H1 (cell line): ENCODE results near the gene SPDYE6. TPM values are rescaled to one million over a fixed set of nuclear protein-coding genes. Genes with fewer than 3 reads are reported as not detected.

ENCODE experiments used
- CTCF ChIA-PET: fragments of 300-600 bp; sonication (Branson Sonifier 250); formaldehyde crosslinking; loops from one replicate; lab custom pipeline; 2021; ENCODE audit not compliant: partially characterized antibody; lab: Charles Lee
- POLR2A ChIA-PET: fragments of 300-600 bp; sonication (Branson Sonifier 250); formaldehyde crosslinking; loops from one replicate; lab custom pipeline; 2021; ENCODE audit warnings: inconsistent platforms; ENCODE audit not compliant: partially characterized antibody; lab: Charles Lee
- DNase-seq, 2 experiments: peaks; one replicate each; pipeline versions ENCODE4 v3.0.0 to v3.0.0-alpha.2; 2010 to 2022; ENCODE audit warnings: low spot score in 2 of 2, low read depth in 1 of 2, mixed read lengths in 1 of 2
- FAIRE-seq: peaks from 2 replicates; lab custom pipeline; 2011; peaks lifted over from hg19 to GRCh38; lab: Jason Lieb, UNC
- H2AFZ ChIP-seq: 2 replicates; pipeline ENCODE4 v1.8.1; 2012; ENCODE audit warnings: low read length, inconsistent platforms
- H2AK5ac ChIP-seq: 2 replicates; pipeline ENCODE4 v1.6.1; 2013; ENCODE audit warnings: low read depth, low read length
- H2BK120ac ChIP-seq: replicated peaks from 2 replicates; pipeline ENCODE3; 2013; ENCODE audit warnings: low read depth, low read length, inconsistent platforms
- H2BK12ac ChIP-seq: 2 replicates; pipeline ENCODE4 v1.6.1; 2013; ENCODE audit warnings: low read depth, low read length
- H2BK15ac ChIP-seq: 2 replicates; pipeline ENCODE4 v1.6.1; 2013; ENCODE audit warnings: low read length
- H2BK20ac ChIP-seq: 2 replicates; pipeline ENCODE4 v1.6.1; 2013; ENCODE audit warnings: low read length
- H2BK5ac ChIP-seq: 2 replicates; pipeline ENCODE4 v1.6.1; 2013; ENCODE audit warnings: low read depth, low read length
- H3K14ac ChIP-seq: 2 replicates; pipeline ENCODE4 v1.6.1; 2013; ENCODE audit warnings: inconsistent platforms; ENCODE audit not compliant: insufficient read length
- H3K18ac ChIP-seq: 2 replicates; pipeline ENCODE4 v1.6.1; 2013; ENCODE audit warnings: low read length; ENCODE audit errors: extremely low read depth
- H3K23ac ChIP-seq: 2 replicates; pipeline ENCODE4 v1.6.1; 2013; ENCODE audit warnings: inconsistent platforms; ENCODE audit not compliant: insufficient read length
- H3K23me2 ChIP-seq: 2 replicates; pipeline ENCODE4 v1.6.1; 2013; ENCODE audit warnings: low read depth, low read length
- H3K27ac ChIP-seq: 2 replicates; pipeline ENCODE4 v1.6.1; 2011; ENCODE audit warnings: low read depth, low read length, inconsistent platforms
- H3K27me3 ChIP-seq, 4 experiments: replicated peaks in 1 of 4; 1 replicate in 1 of 4; 2 replicates in 3 of 4; pipeline versions ENCODE4 v1.6.1 to v1.8.1; 2011 to 2013; ENCODE audit warnings: low read length in 3 of 4, mild to moderate bottlenecking in 3 of 4, inconsistent platforms in 2 of 4, mixed read lengths in 2 of 4, moderate library complexity in 1 of 4; ENCODE audit not compliant: control insufficient read depth in 3 of 4, insufficient read depth in 3 of 4; ENCODE audit errors: extremely low read depth in 1 of 4
- H3K36me3 ChIP-seq, 4 experiments: 2 replicates each; pipeline versions ENCODE4 v1.6.1 to v1.8.1; 2011 to 2013; ENCODE audit warnings: mild to moderate bottlenecking in 4 of 4, low read length in 3 of 4, moderate library complexity in 2 of 4, control low read depth in 1 of 4, inconsistent platforms in 1 of 4; ENCODE audit not compliant: insufficient read depth in 4 of 4, control insufficient read depth in 2 of 4
- H3K4ac ChIP-seq: replicated peaks from 2 replicates; pipeline ENCODE3; 2013; ENCODE audit warnings: low read length, low read depth, mixed read lengths, inconsistent platforms; ENCODE audit not compliant: insufficient read length
- H3K4me1 ChIP-seq, 4 experiments: replicated peaks in 1 of 4; 1 replicate in 1 of 4; 2 replicates in 3 of 4; pipeline versions ENCODE4 v1.6.1 to v1.8.1; 2011 to 2013; ENCODE audit warnings: low read length in 3 of 4, inconsistent platforms in 2 of 4, mixed read lengths in 1 of 4; ENCODE audit not compliant: insufficient read depth in 4 of 4, control insufficient read depth in 3 of 4
- H3K4me2 ChIP-seq, 2 experiments: 2 replicates each; pipeline versions ENCODE4 v1.6.1 to v1.8.1; 2011 to 2013; ENCODE audit warnings: low read depth in 2 of 2, low read length in 2 of 2, control low read depth in 1 of 2, inconsistent platforms in 1 of 2, mild to moderate bottlenecking in 1 of 2; ENCODE audit not compliant: insufficient read depth in 1 of 2
- H3K4me3 ChIP-seq, 4 experiments: fragments of 200-600, 300-600 bp in 1 of 4; sonication (generic), shearing (Covaris generic), sonication (Bioruptor Twin) in 1 of 4; 2 replicates each; pipeline versions ENCODE4 v1.5.1 to v1.8.1; 2011 to 2016; ENCODE audit warnings: low read length in 4 of 4, low read depth in 3 of 4, control low read depth in 2 of 4, inconsistent platforms in 2 of 4, mild to moderate bottlenecking in 2 of 4, mixed read lengths in 1 of 4, moderate library complexity in 1 of 4; ENCODE audit not compliant: insufficient read depth in 2 of 4; ENCODE audit errors: extremely low read depth in 1 of 4
- H3K56ac ChIP-seq: replicated peaks from 2 replicates; pipeline ENCODE3; 2013; ENCODE audit warnings: low read depth, mild to moderate bottlenecking, mixed read lengths, low read length, inconsistent platforms; ENCODE audit not compliant: insufficient read length
- H3K79me1 ChIP-seq: 2 replicates; pipeline ENCODE4 v1.6.1; 2013; ENCODE audit warnings: low read depth, low read length, control low read depth
- H3K79me2 ChIP-seq, 2 experiments: 2 replicates each; pipeline versions ENCODE4 v1.6.1 to v1.8.1; 2012 to 2013; ENCODE audit warnings: low read length in 2 of 2, mild to moderate bottlenecking in 2 of 2, inconsistent platforms in 1 of 2; ENCODE audit not compliant: insufficient read depth in 2 of 2, control insufficient read depth in 1 of 2
- H3K9ac ChIP-seq, 4 experiments: replicated peaks in 1 of 4; 1 replicate in 1 of 4; 2 replicates in 3 of 4; pipeline versions ENCODE4 v1.6.1 to v1.8.1; 2011 to 2013; ENCODE audit warnings: low read depth in 3 of 4, low read length in 3 of 4, control low read depth in 2 of 4, mild to moderate bottlenecking in 2 of 4, moderate library complexity in 2 of 4, inconsistent platforms in 1 of 4; ENCODE audit errors: extremely low read depth in 1 of 4
- H3K9me3 ChIP-seq, 2 experiments: 2 replicates each; pipeline versions ENCODE4 v1.6.1 to v1.8.1; 2012 to 2013; ENCODE audit warnings: mild to moderate bottlenecking in 2 of 2, moderate library complexity in 2 of 2, control low read depth in 1 of 2, inconsistent platforms in 1 of 2, low read depth in 1 of 2, low read length in 1 of 2, mixed read lengths in 1 of 2; ENCODE audit not compliant: insufficient read depth in 2 of 2
- H4K20me1 ChIP-seq, 2 experiments: replicated peaks in 1 of 2; 2 replicates each; pipeline versions ENCODE3 to v1.8.1; 2011 to 2013; ENCODE audit warnings: inconsistent platforms in 2 of 2, low read length in 2 of 2, mild to moderate bottlenecking in 1 of 2; ENCODE audit not compliant: insufficient read depth in 2 of 2, control insufficient read depth in 1 of 2
- H4K5ac ChIP-seq: 2 replicates; pipeline ENCODE4 v1.6.1; 2013; ENCODE audit warnings: low read length, low read depth, mixed read lengths, inconsistent platforms; ENCODE audit not compliant: insufficient read length
- H4K8ac ChIP-seq: 2 replicates; pipeline ENCODE4 v1.8.0; 2013; ENCODE audit warnings: mild to moderate bottlenecking, moderate library complexity, low read length, inconsistent platforms; ENCODE audit not compliant: insufficient read depth; ENCODE audit errors: extremely low read depth
- H4K91ac ChIP-seq: replicated peaks from 2 replicates; pipeline ENCODE3; 2013; ENCODE audit warnings: low read length, mixed read lengths, inconsistent platforms; ENCODE audit not compliant: insufficient read length
- CTBP2 ChIP-seq: IDR thresholded peaks from 2 replicates; pipeline ENCODE4 v1.7.0; 2011; ENCODE audit warnings: borderline replicate concordance, mild to moderate bottlenecking, moderate library complexity, mixed read lengths, low read length; ENCODE audit not compliant: insufficient read depth, insufficient read length
- EP300 ChIP-seq, 2 experiments: IDR thresholded peaks; 1 replicate in 1 of 2; 2 replicates in 1 of 2; pipeline ENCODE4 v1.6.1; 2011 to 2012; ENCODE audit warnings: low read depth in 2 of 2, low read length in 2 of 2, mild to moderate bottlenecking in 2 of 2, borderline replicate concordance in 1 of 2, inconsistent platforms in 1 of 2, moderate library complexity in 1 of 2
- HDAC6 ChIP-seq: IDR thresholded peaks from one replicate; pipeline ENCODE4 v1.7.1; 2012; ENCODE audit warnings: low read depth, mild to moderate bottlenecking, inconsistent platforms, low read length, moderate library complexity
- PHF8 ChIP-seq: fragments of 200-600 bp; sonication (generic); conservative IDR thresholded peaks from 2 replicates; pipeline ENCODE4 v1.7.1; 2012; ENCODE audit warnings: low read depth, mild to moderate bottlenecking, inconsistent platforms, low read length, moderate library complexity
- SP1 ChIP-seq: IDR thresholded peaks from 2 replicates; pipeline ENCODE4 v1.6.1; 2011; ENCODE audit warnings: low read depth, low read length
- SRF ChIP-seq: IDR thresholded peaks from 2 replicates; pipeline ENCODE4 v1.6.1; 2011; ENCODE audit warnings: mild to moderate bottlenecking, low read depth, low read length, moderate library complexity
- WGBS, 2 experiments: shearing (Covaris generic) in 1 of 2; methylation state at CpG; one replicate each; pipeline versions ENCODE4 v1.1.6 to v1.1.7; 2013 to 2015; ENCODE audit warnings: low lambda C conversion rate in 2 of 2, mixed read lengths in 2 of 2, inconsistent platforms in 1 of 2, low coverage in 1 of 2, missing lambda C conversion rate in 1 of 2; ENCODE audit not compliant: insufficient replicate concordance in 2 of 2, insufficient coverage in 1 of 2, insufficient read length in 1 of 2; ENCODE audit errors: extremely low coverage in 1 of 2, missing lambda C conversion rate in 1 of 2; 5-methylcytosine and 5-hydroxymethylcytosine counted together
- polyA plus RNA-seq, 7 experiments: library from polyadenylated mRNA; depleted of rRNA in 3 of 7; stranded (reverse) in 5 of 7; unstranded in 2 of 7; fragments of >200 nt in 5 of 7; fragments of 200-250 nt in 2 of 7; gene quantifications; 1 replicate in 5 of 7; 2 replicates in 1 of 7; 4 replicates in 1 of 7; pipeline versions ENCODE4 v1.2.1 to v1.2.3, GENCODE V29; 2011 to 2013; ENCODE audit warnings: missing spikeins in 2 of 7, mixed read lengths in 2 of 7
- total RNA-seq: library from RNA; stranded (reverse); fragmentation: NEBNext Ultra II Directional; extraction: Animal tissue kit (Norgen Biotek cat#: 25700); gene quantifications from 2 replicates; pipeline ENCODE4 v1.2.1, GENCODE V29; 2021

SPDYE6 gene
- total and polyA plus RNA-seq, 2 of the 8 experiments (the other 6 are each of a cell fraction or from before 2014, with no cell fraction given) = not detected

- no peak overlapping the region for H3K4me2 ChIP-seq
- H4K20me1 ChIP-seq = peaks cover 1 to 4% of the 10 kb centered on the region in 2 experiments
- FAIRE-seq (no peak), DNase-seq (peak; percentile 57 to 93)
- H3K23ac ChIP-seq = no peak overlapping the region
- H2BK120ac ChIP-seq = no peak overlapping the region
- no peak overlapping the region for H2BK5ac ChIP-seq
- POLR2A ChIA-PET = interaction anchor here (0.8 to 1.4 kb wide), 3 partner anchors 11 to 101 kb away, joined by 3 to 4 read pairs (median 3); no protein-coding TSS in a partner anchor
- H3K9me3 ChIP-seq = no peaks in the 10 kb centered on the region
- H3K27ac ChIP-seq = no peak overlapping the region
- no peaks in the 10 kb centered on the region for H3K79me2 ChIP-seq
- peaks cover 5% of the 10 kb centered on the region for H3K23me2 ChIP-seq
- H3K56ac ChIP-seq = no peak overlapping the region
- H4K91ac ChIP-seq = no peak overlapping the region
- no peak overlapping the region for H3K4ac ChIP-seq
- H4K5ac ChIP-seq = no peak overlapping the region
- H4K8ac ChIP-seq = no peak overlapping the region
- no peak overlapping the region; the same call in 1 of the 2 replicates for H2BK15ac ChIP-seq
- H3K4me3 ChIP-seq = no peak overlapping the region
- H3K4me1 ChIP-seq = peaks cover 0 to 3% (median 0%) of the 10 kb centered on the region in 4 experiments; a peak in 1 of 7 replicates
- H3K18ac ChIP-seq = no peak overlapping the region
- no peak overlapping the region for H2AFZ ChIP-seq
- H3K14ac ChIP-seq = no peak overlapping the region
- H2BK12ac ChIP-seq = no peak overlapping the region
- no peak overlapping the region for H3K9ac ChIP-seq
- H3K36me3 ChIP-seq = peaks cover 0 to 5% (median 0%) of the 10 kb centered on the region in 4 experiments; a peak in 1 of 8 replicates
- 71% methylated on average over 12 of the region's 12 CpGs; no CpG with 5 or more reads in 1 of the 2 experiments for WGBS, 2 experiments
- no peaks in the 10 kb centered on the region for H3K27me3 ChIP-seq
- H3K79me1 ChIP-seq = no peaks in the 10 kb centered on the region; the same call in 1 of the 2 replicates
- H2BK20ac ChIP-seq = no peak overlapping the region
- CTCF ChIA-PET = interaction anchor here (0.7 to 11.4 kb wide), 19 partner anchors 10 to 822 kb away, joined by 3 to 118 read pairs (median 6); partner anchors contain the start of gene SH2B2
- H2AK5ac ChIP-seq = no peak overlapping the region
- TF ChIP-seq EP300 (IDR thresholded peaks at IDR 0.05; ENCODE audit: borderline replicate concordance in 1 of 2, low read depth in 2 of 2, low read length in 2 of 2) (no peak), SRF (no peak), CTBP2 (no peak), SP1 (no peak), PHF8 (no peak), HDAC6 (no peak)
Observed at GRCh38 chr7:102390697-102391484, 34.6 kb upstream of the SPDYE6 start.
